GM12801 (cell line): ENCODE data around the gene SEC22A.

Experiments
- CTCF ChIP-seq: IDR thresholded peaks from one replicate; pipeline ENCODE4 v1.5.1; 2011; ENCODE audit warnings: control low read depth; ENCODE audit not compliant: insufficient read length; ENCODE audit errors: extremely low read depth

SEC22A gene

GRCh38 chr3:123201557-123202427 lies at the start of gene SEC22A:
Gene SEC22A, plus strand, starts transcription at chr3:123201943. Its CDS starts 7,275 bp downstream, at chr3:123209218.
- TF ChIP-seq CTCF: no peak

- no peak for TF ChIP-seq CTCF
Observed at GRCh38 chr3:123152687-123153086, 49.1 kb upstream of the SEC22A start.

- TF ChIP-seq CTCF: no peak
Observed at GRCh38 chr3:123153125-123154019, 48.4 kb upstream of the SEC22A start.

GRCh38 chr3:123154020-123154985 lies 47.4 kb upstream of the SEC22A start:
- no peak for TF ChIP-seq CTCF

- no peak for TF ChIP-seq CTCF
Observed at GRCh38 chr3:123155471-123156011, 46.2 kb upstream of the SEC22A start.

- TF ChIP-seq CTCF: no peak
Observed at GRCh38 chr3:123156276-123156995, 45.3 kb upstream of the SEC22A start.
